ENCODE data around the gene ZNF385B.

DNA sequence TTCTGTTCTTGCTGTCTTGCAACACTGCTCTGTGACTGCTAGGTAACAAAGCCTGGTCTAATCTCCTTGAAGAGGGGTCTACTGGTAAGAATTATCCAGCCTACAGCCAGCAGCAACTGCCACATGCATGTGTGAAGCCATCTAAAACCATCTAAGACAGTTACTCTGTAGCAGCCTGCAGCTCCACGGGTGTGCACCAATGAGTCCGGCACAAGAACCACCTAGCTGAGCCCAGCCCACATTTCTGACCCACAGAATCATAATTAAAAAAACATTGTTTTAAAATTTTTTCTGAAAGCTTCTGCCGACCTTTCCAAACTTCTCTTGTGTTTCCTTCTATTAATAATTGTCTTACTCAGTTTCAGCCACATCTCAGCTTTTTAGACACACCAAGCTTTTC, 102.8 kb downstream of the ZNF385B start:
- no peak for TF ChIP-seq CREB1 (IDR thresholded peaks at IDR 0.05; ENCODE audit: low read depth)
- no peak for TF ChIP-seq EP300 (IDR thresholded peaks at IDR 0.05; ENCODE audit: borderline replicate concordance)
- TF ChIP-seq EGR1 (IDR thresholded peaks at IDR 0.05): no peak
- TF ChIP-seq, protein P1, sequence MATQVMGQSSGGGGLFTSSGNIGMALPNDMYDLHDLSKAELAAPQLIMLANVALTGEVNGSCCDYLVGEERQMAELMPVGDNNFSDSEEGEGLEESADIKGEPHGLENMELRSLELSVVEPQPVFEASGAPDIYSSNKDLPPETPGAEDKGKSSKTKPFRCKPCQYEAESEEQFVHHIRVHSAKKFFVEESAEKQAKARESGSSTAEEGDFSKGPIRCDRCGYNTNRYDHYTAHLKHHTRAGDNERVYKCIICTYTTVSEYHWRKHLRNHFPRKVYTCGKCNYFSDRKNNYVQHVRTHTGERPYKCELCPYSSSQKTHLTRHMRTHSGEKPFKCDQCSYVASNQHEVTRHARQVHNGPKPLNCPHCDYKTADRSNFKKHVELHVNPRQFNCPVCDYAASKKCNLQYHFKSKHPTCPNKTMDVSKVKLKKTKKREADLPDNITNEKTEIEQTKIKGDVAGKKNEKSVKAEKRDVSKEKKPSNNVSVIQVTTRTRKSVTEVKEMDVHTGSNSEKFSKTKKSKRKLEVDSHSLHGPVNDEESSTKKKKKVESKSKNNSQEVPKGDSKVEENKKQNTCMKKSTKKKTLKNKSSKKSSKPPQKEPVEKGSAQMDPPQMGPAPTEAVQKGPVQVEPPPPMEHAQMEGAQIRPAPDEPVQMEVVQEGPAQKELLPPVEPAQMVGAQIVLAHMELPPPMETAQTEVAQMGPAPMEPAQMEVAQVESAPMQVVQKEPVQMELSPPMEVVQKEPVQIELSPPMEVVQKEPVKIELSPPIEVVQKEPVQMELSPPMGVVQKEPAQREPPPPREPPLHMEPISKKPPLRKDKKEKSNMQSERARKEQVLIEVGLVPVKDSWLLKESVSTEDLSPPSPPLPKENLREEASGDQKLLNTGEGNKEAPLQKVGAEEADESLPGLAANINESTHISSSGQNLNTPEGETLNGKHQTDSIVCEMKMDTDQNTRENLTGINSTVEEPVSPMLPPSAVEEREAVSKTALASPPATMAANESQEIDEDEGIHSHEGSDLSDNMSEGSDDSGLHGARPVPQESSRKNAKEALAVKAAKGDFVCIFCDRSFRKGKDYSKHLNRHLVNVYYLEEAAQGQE (IDR thresholded peaks at IDR 0.05; ENCODE audit: low read depth): no peak
- no peak for TF ChIP-seq FOXM1 (IDR thresholded peaks at IDR 0.05; ENCODE audit: borderline replicate concordance, low read depth)
- TF ChIP-seq ZBTB7A (IDR thresholded peaks at IDR 0.05; ENCODE audit: low read depth): no peak
- TF ChIP-seq CEBPB (IDR thresholded peaks at IDR 0.05): no peak

Data from Ishikawa (cell line).